ENCODE results near the gene AIP.

Gene AIP

DNA sequence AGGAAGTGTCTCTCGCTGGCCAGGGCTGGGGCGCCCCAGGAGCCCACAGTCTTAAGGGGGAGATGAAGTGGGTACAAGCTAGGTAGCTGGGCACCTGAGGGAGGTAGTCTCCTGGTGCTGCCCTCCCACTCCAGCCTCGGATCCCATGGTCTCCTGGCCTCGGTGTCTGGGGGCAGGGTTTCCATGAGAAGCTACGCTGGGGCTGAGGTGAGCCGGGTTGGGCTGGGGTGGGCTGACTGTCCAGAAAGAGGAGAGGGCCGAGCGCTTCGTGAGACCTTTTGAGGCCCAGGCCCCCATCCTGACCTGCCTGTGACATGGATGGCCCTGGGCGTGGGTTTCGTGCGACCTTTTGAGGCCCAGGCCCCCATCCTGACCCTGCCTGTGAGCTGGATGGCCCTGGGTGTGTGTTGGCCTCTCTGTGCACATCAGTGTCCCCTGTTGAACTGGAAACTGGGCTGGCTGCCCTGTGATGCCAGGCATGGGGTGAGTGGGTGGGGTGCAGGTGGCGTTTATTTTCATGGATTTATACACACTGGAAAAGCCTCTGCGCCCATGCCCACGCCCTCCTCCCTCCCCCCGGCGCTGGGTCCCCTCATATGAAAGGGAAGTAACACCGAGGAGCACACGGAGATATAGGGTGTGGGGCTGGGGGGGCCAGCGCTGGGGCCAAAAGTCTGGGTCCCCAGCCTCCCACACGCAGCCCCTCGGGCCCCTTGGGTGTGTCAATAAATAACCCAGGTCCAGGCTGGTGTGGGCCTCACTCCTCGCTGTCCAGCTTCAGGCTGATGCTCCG is 8.6 kb downstream of the AIP start:
- Histone ChIP-seq H3K4me1 (ENCODE audit: control insufficient read depth, insufficient read depth, low read length) (no peaks in the 10 kb centered on the region), H3K4me3 (ENCODE audit: low read depth, low read length) (no peak overlapping the region), H3K36me3 (ENCODE audit: control insufficient read depth in 2 of 2, insufficient read depth in 1 of 2, low read length in 2 of 2) (peaks cover 0 to 80% of the 10 kb centered on the region in 2 experiments; a peak in 2 of 3 replicates), H3K9me3 (ENCODE audit: control insufficient read depth, insufficient read depth, low read depth, low read length) (no peaks in the 10 kb centered on the region), H3K27ac (ENCODE audit: extremely low read depth, low read depth, low read length) (no peak overlapping the region)
- TF ChIP-seq EGR2 (tag by site-specific recombination; IDR thresholded peaks at IDR 0.05; ENCODE audit: low read depth) (no peak), ZNF433 (tag by site-specific recombination; IDR thresholded peaks at IDR 0.05; ENCODE audit: low read depth) (no peak)
- TF ChIP-seq, protein P1, sequence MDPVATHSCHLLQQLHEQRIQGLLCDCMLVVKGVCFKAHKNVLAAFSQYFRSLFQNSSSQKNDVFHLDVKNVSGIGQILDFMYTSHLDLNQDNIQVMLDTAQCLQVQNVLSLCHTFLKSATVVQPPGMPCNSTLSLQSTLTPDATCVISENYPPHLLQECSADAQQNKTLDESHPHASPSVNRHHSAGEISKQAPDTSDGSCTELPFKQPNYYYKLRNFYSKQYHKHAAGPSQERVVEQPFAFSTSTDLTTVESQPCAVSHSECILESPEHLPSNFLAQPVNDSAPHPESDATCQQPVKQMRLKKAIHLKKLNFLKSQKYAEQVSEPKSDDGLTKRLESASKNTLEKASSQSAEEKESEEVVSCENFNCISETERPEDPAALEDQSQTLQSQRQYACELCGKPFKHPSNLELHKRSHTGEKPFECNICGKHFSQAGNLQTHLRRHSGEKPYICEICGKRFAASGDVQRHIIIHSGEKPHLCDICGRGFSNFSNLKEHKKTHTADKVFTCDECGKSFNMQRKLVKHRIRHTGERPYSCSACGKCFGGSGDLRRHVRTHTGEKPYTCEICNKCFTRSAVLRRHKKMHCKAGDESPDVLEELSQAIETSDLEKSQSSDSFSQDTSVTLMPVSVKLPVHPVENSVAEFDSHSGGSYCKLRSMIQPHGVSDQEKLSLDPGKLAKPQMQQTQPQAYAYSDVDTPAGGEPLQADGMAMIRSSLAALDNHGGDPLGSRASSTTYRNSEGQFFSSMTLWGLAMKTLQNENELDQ (tag by site-specific recombination; IDR thresholded peaks at IDR 0.05; ENCODE audit: low read depth) = no peak
- ChIA-PET CTCF (interaction anchor here (1.2 kb wide), 2 partner anchors 140 to 141 kb away, joined by 3 to 5 read pairs; no protein-coding TSS in a partner anchor), POLR2A (interaction anchor here (0.7 to 2.5 kb wide), 3 partner anchors 9 to 148 kb away, joined by 3 to 11 read pairs (median 5); partner anchors contain the start of genes AIP and POLD4)

DNA sequence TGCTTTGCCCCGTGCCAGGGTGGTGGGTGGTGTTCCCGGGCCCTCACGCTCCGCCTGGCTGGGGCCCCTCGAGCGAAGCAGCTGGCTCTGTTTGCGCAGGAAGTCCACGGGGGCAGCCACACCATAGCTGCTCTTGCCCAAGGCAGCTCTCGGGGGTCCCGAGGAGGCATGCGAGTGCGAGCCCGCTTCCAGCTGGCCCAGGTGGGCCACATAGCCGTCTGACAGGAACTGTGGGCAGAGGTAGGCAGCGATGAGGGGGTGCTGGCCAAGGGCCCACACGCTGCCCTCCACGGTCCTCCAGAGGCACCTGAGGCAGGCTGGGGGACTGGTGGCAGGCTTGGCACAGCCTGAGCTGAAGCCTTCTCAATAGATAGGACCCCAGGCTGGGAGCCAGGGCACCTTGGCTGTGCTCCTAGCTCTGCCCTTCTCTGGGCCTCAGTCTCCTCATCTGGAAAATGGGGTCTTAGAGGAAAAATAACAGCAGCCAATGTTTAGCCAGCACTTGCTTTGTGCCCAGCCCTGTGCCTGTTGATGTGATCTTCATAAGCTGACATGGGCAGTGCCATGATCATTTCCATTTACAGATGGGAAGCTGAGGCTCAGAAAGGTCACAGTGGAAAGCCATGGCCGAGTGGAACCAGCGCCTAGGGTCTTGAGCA is 9.4 kb downstream of the AIP start:
- no peaks in the 10 kb centered on the region for H3K9me3 ChIP-seq (ENCODE audit: control insufficient read depth, insufficient read depth, low read depth, low read length)
- H3K4me1 ChIP-seq (ENCODE audit: control insufficient read depth, insufficient read depth, low read length) = no peaks in the 10 kb centered on the region
- peaks cover 0 to 79% of the 10 kb centered on the region in 2 experiments; a peak in 2 of 3 replicates for H3K36me3 ChIP-seq (ENCODE audit: control insufficient read depth in 2 of 2, insufficient read depth in 1 of 2, low read length in 2 of 2)
- H3K4me3 ChIP-seq (ENCODE audit: low read depth, low read length) = no peak overlapping the region
- POLR2A ChIA-PET = interaction anchor here (0.7 to 2.5 kb wide), 2 partner anchors 9 to 139 kb away, joined by 3 to 11 read pairs; partner anchors contain the start of genes AIP and POLD4
- TF ChIP-seq ZNF571 (tag by site-specific recombination; IDR thresholded peaks at IDR 0.05) (no peak), ZNF341 (tag by site-specific recombination; IDR thresholded peaks at IDR 0.05; ENCODE audit: low read depth) (no peak), GLIS1 (tag by site-specific recombination; IDR thresholded peaks at IDR 0.05) (no peak), ZNF785 (tag by site-specific recombination; IDR thresholded peaks at IDR 0.05) (no peak), ZNF121 (tag by site-specific recombination; IDR thresholded peaks at IDR 0.05) (no peak), IKZF3 (tag by site-specific recombination; IDR thresholded peaks at IDR 0.05) (no peak), ZNF76 (tag by site-specific recombination; IDR thresholded peaks at IDR 0.05; ENCODE audit: borderline replicate concordance, low read depth) (no peak), ZBTB8A (tag by site-specific recombination; IDR thresholded peaks at IDR 0.05) (no peak), ZNF488 (tag by site-specific recombination; IDR thresholded peaks at IDR 0.05) (no peak), ZNF596 (tag by site-specific recombination; IDR thresholded peaks at IDR 0.05) (no peak), ZBTB6 (tag by site-specific recombination; IDR thresholded peaks at IDR 0.05) (no peak), ZNF223 (tag by site-specific recombination; IDR thresholded peaks at IDR 0.05) (no peak), ZNF768 (tag by site-specific recombination; IDR thresholded peaks at IDR 0.05) (no peak), ZNF658 (tag by site-specific recombination; IDR thresholded peaks at IDR 0.05) (no peak), ZNF10 (tag by site-specific recombination; IDR thresholded peaks at IDR 0.05) (no peak)
- TF ChIP-seq, protein P2, sequence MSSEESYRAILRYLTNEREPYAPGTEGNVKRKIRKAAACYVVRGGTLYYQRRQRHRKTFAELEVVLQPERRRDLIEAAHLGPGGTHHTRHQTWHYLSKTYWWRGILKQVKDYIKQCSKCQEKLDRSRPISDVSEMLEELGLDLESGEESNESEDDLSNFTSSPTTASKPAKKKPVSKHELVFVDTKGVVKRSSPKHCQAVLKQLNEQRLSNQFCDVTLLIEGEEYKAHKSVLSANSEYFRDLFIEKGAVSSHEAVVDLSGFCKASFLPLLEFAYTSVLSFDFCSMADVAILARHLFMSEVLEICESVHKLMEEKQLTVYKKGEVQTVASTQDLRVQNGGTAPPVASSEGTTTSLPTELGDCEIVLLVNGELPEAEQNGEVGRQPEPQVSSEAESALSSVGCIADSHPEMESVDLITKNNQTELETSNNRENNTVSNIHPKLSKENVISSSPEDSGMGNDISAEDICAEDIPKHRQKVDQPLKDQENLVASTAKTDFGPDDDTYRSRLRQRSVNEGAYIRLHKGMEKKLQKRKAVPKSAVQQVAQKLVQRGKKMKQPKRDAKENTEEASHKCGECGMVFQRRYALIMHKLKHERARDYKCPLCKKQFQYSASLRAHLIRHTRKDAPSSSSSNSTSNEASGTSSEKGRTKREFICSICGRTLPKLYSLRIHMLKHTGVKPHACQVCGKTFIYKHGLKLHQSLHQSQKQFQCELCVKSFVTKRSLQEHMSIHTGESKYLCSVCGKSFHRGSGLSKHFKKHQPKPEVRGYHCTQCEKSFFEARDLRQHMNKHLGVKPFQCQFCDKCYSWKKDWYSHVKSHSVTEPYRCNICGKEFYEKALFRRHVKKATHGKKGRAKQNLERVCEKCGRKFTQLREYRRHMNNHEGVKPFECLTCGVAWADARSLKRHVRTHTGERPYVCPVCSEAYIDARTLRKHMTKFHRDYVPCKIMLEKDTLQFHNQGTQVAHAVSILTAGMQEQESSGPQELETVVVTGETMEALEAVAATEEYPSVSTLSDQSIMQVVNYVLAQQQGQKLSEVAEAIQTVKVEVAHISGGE (tag by site-specific recombination; conservative IDR thresholded peaks at IDR 0.05; ENCODE audit: low read depth) = no peak
- TF ChIP-seq, protein P3, sequence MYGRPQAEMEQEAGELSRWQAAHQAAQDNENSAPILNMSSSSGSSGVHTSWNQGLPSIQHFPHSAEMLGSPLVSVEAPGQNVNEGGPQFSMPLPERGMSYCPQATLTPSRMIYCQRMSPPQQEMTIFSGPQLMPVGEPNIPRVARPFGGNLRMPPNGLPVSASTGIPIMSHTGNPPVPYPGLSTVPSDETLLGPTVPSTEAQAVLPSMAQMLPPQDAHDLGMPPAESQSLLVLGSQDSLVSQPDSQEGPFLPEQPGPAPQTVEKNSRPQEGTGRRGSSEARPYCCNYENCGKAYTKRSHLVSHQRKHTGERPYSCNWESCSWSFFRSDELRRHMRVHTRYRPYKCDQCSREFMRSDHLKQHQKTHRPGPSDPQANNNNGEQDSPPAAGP (tag by site-specific recombination; IDR thresholded peaks at IDR 0.05) = no peak
- CTCF ChIA-PET = interaction anchor here (0.6 to 1.2 kb wide), 3 partner anchors 13 to 368 kb away, joined by 3 read pairs; no protein-coding TSS in a partner anchor
- no peak overlapping the region for H3K27ac ChIP-seq (ENCODE audit: extremely low read depth, low read depth, low read length)

All from HEK293 (cell line).